ENCODE results near the gene ZNHIT3.

GRCh38 chr17:36481829-36482228 is 4.7 kb upstream of the ZNHIT3 start:
- no peak for TF ChIP-seq REST (IDR thresholded peaks at IDR 0.05; ENCODE audit: insufficient read depth in 1 of 2, low read depth in 2 of 2, low read length in 2 of 2)
- no peak for TF ChIP-seq SIN3A (IDR thresholded peaks at IDR 0.05; ENCODE audit: borderline replicate concordance, insufficient read depth, low read length)
- no peak for TF ChIP-seq TAF1 (IDR thresholded peaks at IDR 0.05; ENCODE audit: borderline replicate concordance, insufficient read depth, low read length)
